PC-3 (cell line): ENCODE data around the gene SMIM28. TPM values are rescaled to one million over a fixed set of nuclear protein-coding genes. Genes with fewer than 3 reads are reported as not detected.
"Not testable (repeated sequence)": the region's sequence is repeated elsewhere in the genome, so short reads cannot be mapped to it uniquely, and the experiment has no call there.

Experiments
- ATAC-seq: fragments of 200-7000 bp; cut with Tn5 transposase; 2 replicates; pipeline ENCODE4 v1.9.1; 2020; ENCODE audit warnings: mild to moderate bottlenecking, moderate library complexity
- BruUV-seq: library from RNA; stranded (reverse); fragments of 400-500 nt; replicated peaks from 2 replicates; lab custom pipeline; 2021; lab: Mats Ljungman, UMichigan
- CTCF ChIA-PET: fragments of 300-600 bp; sonication (Branson Sonifier 250); formaldehyde crosslinking; loops from one replicate; lab custom pipeline; 2022; ENCODE audit warnings: antibody characterized with exemption; lab: Charles Lee
- POLR2A ChIA-PET: fragments of 300-600 bp; sonication (Branson Sonifier 250); formaldehyde crosslinking; loops from one replicate; lab custom pipeline; 2022; ENCODE audit warnings: antibody characterized with exemption; ENCODE audit not compliant: unreplicated experiment; lab: Charles Lee
- DNase-seq: peaks from one replicate; pipeline ENCODE4 v3.0.0-alpha.2; 2015
- H2AFZ ChIP-seq: fragments of 300-600 bp; sonication (generic); 2 replicates; pipeline ENCODE4 v1.6.0; 2016; ENCODE audit warnings: antibody characterized with exemption, low read length
- H3F3A ChIP-seq: fragments of 300-600 bp; sonication (generic); one replicate; pipeline ENCODE4 v1.6.0; 2017; ENCODE audit warnings: antibody characterized with exemption, low read length, control low read depth, mild to moderate bottlenecking; ENCODE audit not compliant: unreplicated experiment
- H3K27ac ChIP-seq: fragments of 300-600 bp; sonication (generic); 2 replicates; pipeline ENCODE4 v1.5.1; 2016; ENCODE audit warnings: mild to moderate bottlenecking, low read length
- H3K27me3 ChIP-seq: fragments of 300-600 bp; sonication (generic); 2 replicates; pipeline ENCODE4 v1.6.1; 2016; ENCODE audit warnings: low read length, mixed read lengths
- H3K36me3 ChIP-seq: fragments of 300-600 bp; sonication (generic); 2 replicates; pipeline ENCODE4 v1.6.1; 2016; ENCODE audit warnings: low read depth, mixed run types, low read length, mixed read lengths
- H3K4me1 ChIP-seq: fragments of 300-600 bp; sonication (generic); 2 replicates; pipeline ENCODE4 v1.5.1; 2016; ENCODE audit warnings: low read length; ENCODE audit not compliant: insufficient read depth
- H3K4me2 ChIP-seq: fragments of 300-600 bp; sonication (generic); 2 replicates; pipeline ENCODE4 v1.6.0; 2016; ENCODE audit warnings: low read length
- H3K4me3 ChIP-seq: fragments of 300-600 bp; sonication (generic); 2 replicates; pipeline ENCODE4 v1.5.1; 2016; ENCODE audit warnings: mild to moderate bottlenecking, low read length, mixed read lengths
- H3K79me2 ChIP-seq: fragments of 300-600 bp; sonication (generic); 2 replicates; pipeline ENCODE4 v1.6.1; 2017; ENCODE audit warnings: low read length, mixed read lengths
- H3K9ac ChIP-seq: fragments of 300-600 bp; sonication (generic); 2 replicates; pipeline ENCODE4 v1.6.0; 2016; ENCODE audit warnings: mild to moderate bottlenecking, low read length
- H3K9me2 ChIP-seq: fragments of 300-600 bp; sonication (generic); replicated peaks from 2 replicates; pipeline ENCODE4 v1.6.1; 2016; ENCODE audit warnings: mixed run types, low read length, mixed read lengths
- H3K9me3 ChIP-seq: fragments of 300-600 bp; sonication (generic); 2 replicates; pipeline ENCODE4 v1.6.1; 2016; ENCODE audit warnings: low read length, mixed read lengths
- H4K20me1 ChIP-seq: fragments of 300-600 bp; sonication (generic); 2 replicates; pipeline ENCODE4 v1.6.1; 2016; ENCODE audit warnings: low read length, mixed read lengths
- EZH2 ChIP-seq: fragments of 300-600 bp; sonication (generic); IDR thresholded peaks from one replicate; pipeline ENCODE4 v1.6.1; 2017; ENCODE audit warnings: antibody characterized with exemption, mild to moderate bottlenecking, low read length; ENCODE audit not compliant: unreplicated experiment
- EZH2phosphoT487 ChIP-seq: fragments of 300-600 bp; sonication (generic); IDR thresholded peaks from 2 replicates; pipeline ENCODE4 v1.6.1; 2018; ENCODE audit warnings: mild to moderate bottlenecking, antibody characterized with exemption, low read length, borderline replicate concordance
- intact Hi-C: fragments of 100-400 bp; cut with micrococcal nuclease; formaldehyde crosslinking; loops from 2 replicates; pipeline ENCODE4 v1.9.0; 2023
- total RNA-seq: library from RNA; depleted of rRNA; stranded (reverse); fragments of >200 nt; gene quantifications from 2 replicates; pipeline ENCODE4 v1.2.3, GENCODE V29; 2014
- TF ChIP-seq, protein P1 (sequence below): fragments of 300-600 bp; sonication (generic); conservative IDR thresholded peaks from 2 replicates; pipeline ENCODE4 v1.5.1; 2017; ENCODE audit warnings: antibody characterized with exemption, low read depth, mild to moderate bottlenecking, low read length

Gene SMIM28
- total RNA-seq, 1 experiment from 2014 or later, result not detected

DNA sequence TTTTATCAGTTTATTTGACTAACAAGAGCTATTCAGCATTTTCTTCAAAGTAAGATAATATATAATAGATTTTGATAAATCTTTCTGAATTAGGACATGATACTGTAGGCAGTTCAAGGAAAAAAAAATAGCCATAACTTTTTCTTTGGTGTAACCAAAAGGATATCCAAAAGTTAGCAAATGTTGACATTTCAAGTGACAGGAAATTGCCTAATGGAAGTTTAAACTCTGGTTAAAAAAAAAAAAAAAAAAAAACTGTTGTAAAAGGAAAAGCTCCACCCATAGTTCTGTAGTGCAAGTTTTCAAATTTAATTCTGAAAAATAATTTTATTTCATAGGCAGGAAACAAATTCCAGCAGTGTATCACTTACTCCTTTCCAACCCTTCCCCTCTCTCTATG lies 45.2 kb downstream of the SMIM28 start:
- no TSS peak for BruUV-seq
- Histone ChIP-seq H3K4me1 (no peaks in the 10 kb centered on the region), H3K27ac (no peak overlapping the region), H2AFZ (no peak overlapping the region), H3K9me2 (no peaks in the 10 kb centered on the region), H3K27me3 (no peaks in the 10 kb centered on the region), H3K4me2 (no peak overlapping the region), H3F3A (no peaks in the 10 kb centered on the region), H3K9ac (no peak overlapping the region), H3K4me3 (no peak overlapping the region), H3K79me2 (no peaks in the 10 kb centered on the region), H3K36me3 (no peaks in the 10 kb centered on the region), H3K9me3 (no peaks in the 10 kb centered on the region), H4K20me1 (no peaks in the 10 kb centered on the region)
- intact Hi-C loops, result no loop called here
- CTCF ChIA-PET, result no interaction called here
- ATAC-seq (no peak; the same call in 1 of the 2 replicates), DNase-seq (no peak)
- POLR2A ChIA-PET, result no interaction called here
- TF ChIP-seq EZH2phosphoT487 (no peak), EZH2 (no peak)
- TF ChIP-seq, protein P1, sequence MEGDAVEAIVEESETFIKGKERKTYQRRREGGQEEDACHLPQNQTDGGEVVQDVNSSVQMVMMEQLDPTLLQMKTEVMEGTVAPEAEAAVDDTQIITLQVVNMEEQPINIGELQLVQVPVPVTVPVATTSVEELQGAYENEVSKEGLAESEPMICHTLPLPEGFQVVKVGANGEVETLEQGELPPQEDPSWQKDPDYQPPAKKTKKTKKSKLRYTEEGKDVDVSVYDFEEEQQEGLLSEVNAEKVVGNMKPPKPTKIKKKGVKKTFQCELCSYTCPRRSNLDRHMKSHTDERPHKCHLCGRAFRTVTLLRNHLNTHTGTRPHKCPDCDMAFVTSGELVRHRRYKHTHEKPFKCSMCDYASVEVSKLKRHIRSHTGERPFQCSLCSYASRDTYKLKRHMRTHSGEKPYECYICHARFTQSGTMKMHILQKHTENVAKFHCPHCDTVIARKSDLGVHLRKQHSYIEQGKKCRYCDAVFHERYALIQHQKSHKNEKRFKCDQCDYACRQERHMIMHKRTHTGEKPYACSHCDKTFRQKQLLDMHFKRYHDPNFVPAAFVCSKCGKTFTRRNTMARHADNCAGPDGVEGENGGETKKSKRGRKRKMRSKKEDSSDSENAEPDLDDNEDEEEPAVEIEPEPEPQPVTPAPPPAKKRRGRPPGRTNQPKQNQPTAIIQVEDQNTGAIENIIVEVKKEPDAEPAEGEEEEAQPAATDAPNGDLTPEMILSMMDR, result no peak

DNA sequence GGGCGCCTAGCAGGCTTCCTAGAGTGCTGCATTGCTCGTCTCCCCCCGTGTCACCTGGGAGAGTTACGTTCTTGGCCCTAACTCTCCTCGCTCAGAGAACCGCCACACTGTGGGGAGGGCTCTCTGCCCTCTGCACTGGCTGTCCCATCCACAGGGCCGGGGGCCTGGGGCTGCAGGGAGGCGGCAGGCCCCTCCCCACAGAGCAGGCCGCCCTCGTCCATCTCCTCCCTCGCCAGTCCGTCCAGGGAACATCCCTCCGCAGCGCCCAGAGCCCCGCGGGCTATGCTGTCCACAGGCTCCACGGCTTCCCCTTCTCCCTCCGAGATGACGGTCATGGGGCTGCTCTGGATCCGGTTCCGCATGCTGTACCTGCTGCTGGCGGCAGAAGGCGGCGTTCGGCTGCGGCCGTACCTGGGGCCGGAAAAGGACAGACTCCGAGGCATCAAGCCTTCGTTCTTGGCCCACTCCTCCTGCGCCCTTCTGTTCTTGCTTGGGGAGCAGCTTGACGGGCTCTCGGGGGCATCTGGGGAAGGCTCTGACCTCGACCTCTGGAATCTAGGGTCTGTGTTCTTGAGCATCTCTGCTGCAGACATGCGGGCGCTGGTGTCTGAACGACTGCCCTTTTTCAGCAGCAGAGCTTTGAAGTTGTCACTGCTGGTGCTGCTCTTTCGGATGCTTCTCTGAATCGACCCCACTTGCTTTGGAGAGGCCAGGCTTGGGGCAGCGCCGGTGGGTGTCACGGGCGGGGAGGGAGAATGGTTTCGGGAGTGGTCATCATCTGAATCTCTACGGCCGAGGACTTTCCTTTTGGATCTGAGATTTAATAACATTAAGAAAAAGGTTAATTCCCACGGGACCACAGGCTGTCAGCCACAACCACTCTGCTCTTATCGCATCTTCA lies 46.5 kb downstream of the SMIM28 start:
- no peak for TF ChIP-seq EZH2
- TF ChIP-seq, protein P1, result no peak
- no peak for TF ChIP-seq EZH2phosphoT487
- intact Hi-C loops, result no loop called here
- H3K27ac ChIP-seq, result no peak overlapping the region
- no peaks in the 10 kb centered on the region for H3K27me3 ChIP-seq
- POLR2A ChIA-PET, result no interaction called here
- H3K79me2 ChIP-seq, result no peaks in the 10 kb centered on the region
- H4K20me1 ChIP-seq, result no peaks in the 10 kb centered on the region
- DNase-seq (no peak), ATAC-seq (no peak)
- CTCF ChIA-PET, result no interaction called here
- H3K4me3 ChIP-seq, result no peak overlapping the region
- H3K36me3 ChIP-seq, result no peaks in the 10 kb centered on the region
- no peak overlapping the region for H2AFZ ChIP-seq
- no peaks in the 10 kb centered on the region for H3F3A ChIP-seq
- H3K9ac ChIP-seq, result no peak overlapping the region
- H3K4me1 ChIP-seq, result no peaks in the 10 kb centered on the region
- no peaks in the 10 kb centered on the region for H3K9me3 ChIP-seq
- H3K9me2 ChIP-seq, result no peaks in the 10 kb centered on the region
- H3K4me2 ChIP-seq, result no peak overlapping the region
- BruUV-seq, result no TSS peak

DNA sequence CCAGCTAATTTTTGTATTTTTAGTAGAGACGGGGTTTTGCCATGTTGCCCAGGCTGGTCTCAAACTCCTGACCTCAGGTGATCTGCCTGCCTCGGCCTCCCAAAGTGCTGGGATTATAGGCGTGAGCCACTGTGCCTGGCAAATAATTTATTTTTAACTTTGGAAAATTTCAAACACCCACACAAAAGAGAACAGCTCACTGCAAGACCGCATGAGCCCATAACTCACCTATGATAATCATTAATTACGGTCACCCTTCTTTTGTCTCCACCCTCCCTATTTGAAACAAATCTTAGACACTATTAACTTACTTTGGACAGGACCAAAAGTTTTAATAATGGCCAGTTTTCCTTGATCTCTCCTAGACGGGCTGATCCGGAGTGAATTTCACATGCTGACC lies 47.6 kb downstream of the SMIM28 start:
- H3F3A ChIP-seq, ATAC-seq, POLR2A ChIA-PET, H3K4me2 ChIP-seq, H3K27me3 ChIP-seq, H3K4me1 ChIP-seq, H4K20me1 ChIP-seq, H3K4me3 ChIP-seq, H3K9me3 ChIP-seq, H3K9me2 ChIP-seq, H2AFZ ChIP-seq, DNase-seq, CTCF ChIA-PET, BruUV-seq, H3K79me2 ChIP-seq, H3K36me3 ChIP-seq, H3K9ac ChIP-seq, H3K27ac ChIP-seq: not testable (repeated sequence)
- intact Hi-C loops, result loop anchor here (5.0 kb wide), 3 partner anchors 42 to 342 kb away; no protein-coding TSS in a partner anchor
